CD4-positive, alpha-beta T cell treated with Interleukin-17A for 1 hour (primary cell): ENCODE data around the gene SLC16A5.
"Not testable (repeated sequence)": the region's sequence is repeated elsewhere in the genome, so short reads cannot be mapped to it uniquely, and the experiment has no call there.

Experiments
- DNase-seq: peaks from one replicate; pipeline ENCODE4 v3.0.0-alpha.2; 2020

The SLC16A5 gene

GRCh38 chr17:75064867-75065561, 22.7 kb upstream of the SLC16A5 start:
- no peak for DNase-seq

GRCh38 chr17:75065562-75066151, 22.1 kb upstream of the SLC16A5 start:
- DNase-seq, result no peak

GRCh38 chr17:75067856-75068255, 19.9 kb upstream of the SLC16A5 start:
- DNase-seq, result peak; percentile 31

GRCh38 chr17:75068750-75069149, 19.0 kb upstream of the SLC16A5 start:
- DNase-seq, result no peak

- no peak for DNase-seq
These were observed 18.0 kb upstream of the SLC16A5 start for GRCh38 chr17:75069783-75070182.

GRCh38 chr17:75071478-75072271, 16.1 kb upstream of the SLC16A5 start:
- not testable (repeated sequence) for DNase-seq

GRCh38 chr17:75072909-75073308, 14.8 kb upstream of the SLC16A5 start:
- not testable (repeated sequence) for DNase-seq

- DNase-seq, result no peak
These were observed 14.1 kb upstream of the SLC16A5 start for GRCh38 chr17:75073618-75074047.

- no peak for DNase-seq
These were observed 13.2 kb upstream of the SLC16A5 start for GRCh38 chr17:75074532-75074931.

- DNase-seq, result no peak
These were observed 12.0 kb upstream of the SLC16A5 start for GRCh38 chr17:75075597-75076336.

GRCh38 chr17:75077072-75077495, 10.7 kb upstream of the SLC16A5 start:
- no peak for DNase-seq

- peak; percentile 49 for DNase-seq
These were observed 10.1 kb upstream of the SLC16A5 start for GRCh38 chr17:75077496-75078283.

GRCh38 chr17:75078284-75079022, 9.3 kb upstream of the SLC16A5 start:
- no peak for DNase-seq

- no peak for DNase-seq
These were observed 8.8 kb upstream of the SLC16A5 start for GRCh38 chr17:75079023-75079373.

- no peak for DNase-seq
These were observed 5.9 kb upstream of the SLC16A5 start for GRCh38 chr17:75081611-75082540.

GRCh38 chr17:75082683-75083082, 5.1 kb upstream of the SLC16A5 start:
- DNase-seq, result no peak

- no peak for DNase-seq
These were observed 3.6 kb upstream of the SLC16A5 start for GRCh38 chr17:75084039-75084660.

- no peak for DNase-seq
These were observed 1.1 kb upstream of the SLC16A5 start for GRCh38 chr17:75086496-75087181.

- no peak for DNase-seq
These were observed 584 bp upstream of the SLC16A5 start for GRCh38 chr17:75087182-75087557.
